Fibroblast of mammary gland (primary cell): ENCODE results near the gene SLC1A1.

Experiments
- DNase-seq: peaks from one replicate; pipeline ENCODE4 v3.0.0-alpha.2; 2010; ENCODE audit warnings: low read depth
- H3K4me3 ChIP-seq: 2 replicates; pipeline ENCODE4 v1.5.1; 2011; ENCODE audit warnings: low read depth, mild to moderate bottlenecking, low read length, moderate library complexity; ENCODE audit not compliant: control insufficient read depth
- CTCF ChIP-seq: conservative IDR thresholded peaks from 2 replicates; pipeline ENCODE4 v1.5.1; 2011; ENCODE audit warnings: low read depth, low read length, inconsistent platforms; ENCODE audit not compliant: control insufficient read depth, insufficient read depth

Gene SLC1A1

DNA sequence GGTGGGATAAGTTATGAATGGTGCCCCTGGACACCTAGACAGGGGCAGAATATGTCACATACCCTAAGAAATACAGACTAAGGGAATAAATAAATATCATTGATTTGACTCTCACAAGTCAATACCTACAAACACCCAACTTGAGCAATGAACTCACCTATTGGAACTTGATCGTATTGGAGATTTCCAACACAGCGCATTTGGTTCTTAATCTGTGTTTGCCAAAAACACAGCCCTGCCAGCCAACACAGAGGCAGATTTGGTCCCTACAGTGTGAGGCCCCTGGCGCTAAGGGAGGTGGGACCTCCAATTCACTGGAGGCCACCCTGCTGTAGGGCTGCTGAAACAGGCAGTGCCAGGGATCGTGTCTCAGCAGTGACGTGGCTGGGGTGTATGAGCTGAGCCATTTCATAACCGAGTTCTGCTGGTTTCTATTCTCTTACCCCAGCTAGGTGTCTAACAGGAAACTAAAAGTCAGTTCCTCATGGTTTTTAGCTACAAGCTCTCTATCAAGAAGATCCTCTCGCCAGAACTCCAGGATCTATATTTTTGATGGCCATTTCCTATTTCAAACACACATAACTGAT is 84.5 kb downstream of the SLC1A1 start:
- no peak overlapping the region for H3K4me3 ChIP-seq
- DNase-seq = no peak

DNA sequence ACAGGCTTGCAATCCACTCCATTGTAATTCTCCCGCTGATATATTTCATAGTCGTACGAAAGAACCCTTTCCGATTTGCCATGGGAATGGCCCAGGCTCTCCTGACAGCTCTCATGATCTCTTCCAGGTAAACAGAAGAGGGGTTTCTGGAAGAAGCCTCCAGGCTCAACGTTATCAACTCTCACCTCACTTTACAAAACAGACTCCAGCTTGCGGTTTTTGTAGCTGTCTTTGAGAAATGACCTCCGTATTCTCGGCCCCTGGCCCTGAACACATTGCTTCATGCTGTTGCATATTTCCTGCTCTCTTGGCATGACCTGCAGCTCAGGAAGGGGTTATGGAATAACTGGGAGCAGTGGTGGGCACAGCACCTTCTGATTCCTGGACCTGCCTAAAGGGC is 85.7 kb downstream of the SLC1A1 start:
- H3K4me3 ChIP-seq = no peak overlapping the region
- TF ChIP-seq CTCF = no peak
- DNase-seq = no peak

More for the DNA sequence above, 84.5 kb downstream of the SLC1A1 start:
- no peak for TF ChIP-seq CTCF

GRCh38 chr9:4576448-4576847 is 86.2 kb downstream of the SLC1A1 start:
- H3K4me3 ChIP-seq = no peak overlapping the region
- no peak for TF ChIP-seq CTCF
- no peak for DNase-seq

DNA sequence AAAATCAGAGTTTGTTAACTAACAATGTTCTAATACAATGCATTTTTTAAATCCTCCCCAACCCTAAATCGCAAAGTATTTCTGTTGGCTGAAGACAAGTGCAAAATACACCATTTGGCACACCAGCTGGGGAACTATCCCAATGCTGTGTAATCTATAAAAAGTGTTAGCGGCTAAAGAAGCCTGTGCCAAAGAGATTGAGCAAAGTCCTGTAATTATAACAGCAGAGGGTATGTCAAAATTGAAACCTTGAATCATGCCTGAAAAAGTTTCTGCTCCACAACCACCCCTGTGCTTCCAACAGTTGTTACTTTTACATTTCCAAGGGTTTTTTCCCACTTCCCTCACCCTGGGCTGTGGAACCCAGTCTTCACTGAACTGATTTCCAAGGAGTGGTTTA is 88.7 kb downstream of the SLC1A1 start:
- no peak for TF ChIP-seq CTCF
- no peak overlapping the region for H3K4me3 ChIP-seq
- peak; percentile 14 for DNase-seq

DNA sequence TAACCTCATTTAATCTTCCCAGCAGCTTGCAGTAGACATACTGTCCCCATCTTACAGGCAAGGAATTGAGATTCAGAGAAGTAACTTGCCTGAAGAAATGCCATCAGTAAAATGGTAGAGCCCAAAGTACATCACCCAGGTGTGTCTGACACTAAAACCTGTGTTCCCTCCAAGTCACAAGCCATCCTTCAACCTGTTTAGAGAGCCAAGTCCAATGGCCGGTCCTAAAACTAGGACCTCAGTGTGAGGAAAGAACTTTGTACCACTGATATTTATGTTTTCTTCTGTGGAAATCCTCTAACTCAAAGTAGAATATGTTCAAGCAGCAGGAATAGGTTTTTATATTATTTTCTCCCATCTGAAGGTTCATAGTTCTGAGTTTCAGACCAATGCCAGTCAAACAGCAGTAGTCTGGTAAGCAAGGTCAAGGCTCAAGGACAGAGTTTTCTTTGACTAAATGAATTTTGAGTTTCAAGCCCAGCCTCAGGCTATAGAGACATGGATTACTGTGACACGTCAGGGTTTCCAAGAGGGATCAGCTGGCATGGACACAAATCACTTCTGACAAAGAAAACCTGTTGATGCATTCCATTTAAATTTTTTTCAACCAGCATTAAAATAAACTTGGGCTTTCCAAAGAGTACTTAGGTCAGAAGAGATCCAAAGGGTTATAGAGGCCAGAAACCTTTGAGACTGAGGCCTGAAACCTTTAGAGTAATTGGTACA is 90.9 kb downstream of the SLC1A1 start:
- no peak for TF ChIP-seq CTCF
- no peak for DNase-seq

GRCh38 chr9:4581861-4582565 is 91.7 kb downstream of the SLC1A1 start:
- no peak overlapping the region for H3K4me3 ChIP-seq

More for the DNA sequence above, 90.9 kb downstream of the SLC1A1 start:
- no peak overlapping the region for H3K4me3 ChIP-seq

More at GRCh38 chr9:4581861-4582565, 91.7 kb downstream of the SLC1A1 start:
- TF ChIP-seq CTCF = no peak
- DNase-seq = no peak
